Left ventricle myocardium inferior (tissue), 1 donor: Measurements from ENCODE around the gene MRPL40. TPM values are rescaled to one million over a fixed set of nuclear protein-coding genes. Genes with fewer than 3 reads are reported as not detected.
"Not testable (repeated sequence)": the region's sequence is repeated elsewhere in the genome, so short reads cannot be mapped to it uniquely, and the experiment has no call there.

ENCODE experiments used
- DNase-seq: peaks from one replicate; pipeline ENCODE4 v3.0.0-alpha.2; 2020
- H3K27ac ChIP-seq: fragments of 200-600 bp; replicated peaks from 2 replicates; pipeline ENCODE4 v1.8.0; 2021
- H3K27me3 ChIP-seq: fragments of 200-600 bp; 2 replicates; pipeline ENCODE4 v1.8.0; 2021; ENCODE audit warnings: low read depth
- H3K36me3 ChIP-seq: fragments of 200-600 bp; 2 replicates; pipeline ENCODE4 v1.8.0; 2021
- H3K4me1 ChIP-seq: fragments of 200-600 bp; 2 replicates; pipeline ENCODE4 v1.8.0; 2021
- H3K4me3 ChIP-seq: fragments of 200-600 bp; 2 replicates; pipeline ENCODE4 v1.8.0; 2021; ENCODE audit warnings: mild to moderate bottlenecking, moderate library complexity
- H3K9me3 ChIP-seq: fragments of 200-600 bp; replicated peaks from 2 replicates; pipeline ENCODE4 v1.8.0; 2021
- CTCF ChIP-seq: fragments of 200-600 bp; IDR thresholded peaks from 2 replicates; pipeline ENCODE4 v1.8.0; 2021; ENCODE audit warnings: antibody characterized with exemption, mild to moderate bottlenecking, borderline replicate concordance
- intact Hi-C: fragments of 100-400 bp; cut with micrococcal nuclease; formaldehyde crosslinking; loops from one replicate; pipeline ENCODE4 v1.11.0; 2022
- total RNA-seq: library from RNA; stranded (reverse); fragmentation: NEBNext Ultra II Directional; extraction: Animal tissue kit (Norgen Biotek cat#: 25700); gene quantifications from one replicate; pipeline ENCODE4 v1.2.1, GENCODE V29; 2021
- donor health status: DM: no; HTN: yes; CAD: no; lungs with severe emphysema.

MRPL40 gene
- total RNA-seq, 1 donor from 2014 or later = 57.2 TPM

GRCh38 chr22:19442166-19442565, 9.8 kb downstream of the MRPL40 start:
- Histone ChIP-seq H3K4me3 (no peak overlapping the region), H3K27ac (peak overlapping the region; percentile 4), H3K4me1 (peaks cover 74% of the 10 kb centered on the region), H3K27me3 (no peaks in the 10 kb centered on the region), H3K36me3 (peaks cover 16% of the 10 kb centered on the region), H3K9me3 (no peaks in the 10 kb centered on the region)
- TF ChIP-seq CTCF = no peak
- intact Hi-C loops = no loop called here
- DNase-seq = no peak

GRCh38 chr22:19443544-19444211, 11.3 kb downstream of the MRPL40 start:
- intact Hi-C loops = no loop called here

GRCh38 chr22:19445279-19445982, 13.1 kb downstream of the MRPL40 start:
- Histone ChIP-seq H3K4me1 (peaks cover 78% of the 10 kb centered on the region), H3K27ac (peak overlapping the region; percentile 29), H3K36me3 (peaks cover 17% of the 10 kb centered on the region)
- intact Hi-C loops, H3K9me3 ChIP-seq, DNase-seq, H3K4me3 ChIP-seq, H3K27me3 ChIP-seq: not testable (repeated sequence)

More at GRCh38 chr22:19443544-19444211, 11.3 kb downstream of the MRPL40 start:
- Histone ChIP-seq H3K36me3 (peaks cover 14% of the 10 kb centered on the region), H3K4me3 (no peak overlapping the region), H3K9me3 (no peaks in the 10 kb centered on the region), H3K27ac (no peak overlapping the region), H3K4me1 (peaks cover 84% of the 10 kb centered on the region), H3K27me3 (no peaks in the 10 kb centered on the region)
- no peak for TF ChIP-seq CTCF
- no peak for DNase-seq

GRCh38 chr22:19446603-19447329, 14.4 kb downstream of the MRPL40 start:
- H3K4me3 ChIP-seq = peak overlapping the region; percentile 90
- TF ChIP-seq CTCF = no peak
- peak overlapping the region; percentile 97 for H3K27ac ChIP-seq
- peaks cover 29% of the 10 kb centered on the region for H3K36me3 ChIP-seq
- DNase-seq = no peak
- H3K27me3 ChIP-seq = no peaks in the 10 kb centered on the region
- H3K9me3 ChIP-seq = no peaks in the 10 kb centered on the region
- peaks cover 69% of the 10 kb centered on the region for H3K4me1 ChIP-seq
- intact Hi-C loops = no loop called here

GRCh38 chr22:19447330-19448075, 15.2 kb downstream of the MRPL40 start, which contains the start of gene C22orf39:
Gene C22orf39 (minus strand): TSS chr22:19447711. CDS start chr22:19447688, 23 bp downstream.
- intact Hi-C loops = no loop called here
- Histone ChIP-seq H3K36me3 (peaks cover 37% of the 10 kb centered on the region), H3K4me1 (peaks cover 62% of the 10 kb centered on the region), H3K4me3 (peak within 1 kb of the TSS; percentile 90), H3K27ac (peak within 1 kb of the TSS; percentile 97), H3K27me3 (no peaks in the 10 kb centered on the region), H3K9me3 (no peaks in the 10 kb centered on the region)
- TF ChIP-seq CTCF = no peak
- peak; percentile 89 for DNase-seq
